Endothelial cell of umbilical vein (primary cell): ENCODE results near the gene ZMAT5. TPM values are rescaled to one million over a fixed set of nuclear protein-coding genes. Genes with fewer than 3 reads are reported as not detected.

Experiments
- BruUV-seq: library from RNA; stranded (reverse); fragments of 400-500 nt; replicated peaks from 2 replicates; lab custom pipeline; 2021; lab: Mats Ljungman, UMichigan
- CTCF ChIA-PET: fragments of 300-600, 350-600 bp; sonication (Branson Sonifier 250); formaldehyde crosslinking; loops from one replicate; lab custom pipeline; 2021; ENCODE audit warnings: antibody characterized with exemption, inconsistent platforms; lab: Charles Lee
- POLR2A ChIA-PET: fragments of 300-600, 350-600 bp; sonication (Branson Sonifier 250); formaldehyde crosslinking; loops from one replicate; lab custom pipeline; 2021; ENCODE audit warnings: antibody characterized with exemption, inconsistent platforms; lab: Charles Lee
- DNase-seq: peaks from one replicate; pipeline ENCODE4 v3.0.0-alpha.2; 2011; ENCODE audit warnings: low read depth, low spot score
- FAIRE-seq: peaks from 2 replicates; lab custom pipeline; 2011; peaks lifted over from hg19 to GRCh38; lab: Jason Lieb, UNC
- H2AFZ ChIP-seq: 2 replicates; pipeline ENCODE4 v1.6.0; 2012; ENCODE audit warnings: low read depth, low read length, control low read depth, inconsistent platforms
- H3K27ac ChIP-seq: 2 replicates; pipeline ENCODE4 v1.5.1; 2011; ENCODE audit warnings: low read depth, mild to moderate bottlenecking, control low read depth, low read length, moderate library complexity; ENCODE audit not compliant: insufficient read depth
- H3K27me3 ChIP-seq, 2 experiments: 2 replicates each; pipeline versions ENCODE4 v1.6.0 to v1.6.1; 2011; ENCODE audit warnings: low read length in 2 of 2, mixed read lengths in 1 of 2; ENCODE audit not compliant: control insufficient read depth in 2 of 2, insufficient read depth in 2 of 2
- H3K36me3 ChIP-seq, 2 experiments: 2 replicates in 1 of 2; 3 replicates in 1 of 2; pipeline ENCODE4 v1.5.1; 2011; ENCODE audit warnings: low read length in 2 of 2, mild to moderate bottlenecking in 1 of 2, moderate library complexity in 1 of 2; ENCODE audit not compliant: control insufficient read depth in 2 of 2, insufficient read depth in 2 of 2; ENCODE audit errors: extremely low read depth in 1 of 2
- H3K4me1 ChIP-seq: 3 replicates; pipeline ENCODE4 v1.5.1; 2011; ENCODE audit warnings: mild to moderate bottlenecking, low read length; ENCODE audit not compliant: control insufficient read depth, insufficient read depth; ENCODE audit errors: extremely low read depth
- H3K4me2 ChIP-seq: 2 replicates; pipeline ENCODE4 v1.6.1; 2011; ENCODE audit warnings: low read length, control low read depth, mixed read lengths; ENCODE audit not compliant: insufficient read depth
- H3K4me3 ChIP-seq, 3 experiments: fragments of 200-600 bp in 1 of 3; sonication (generic), shearing (Covaris generic) in 1 of 3; replicated peaks in 1 of 3; 2 replicates each; pipeline ENCODE4 v1.5.1; 2011 to 2016; ENCODE audit warnings: control low read depth in 3 of 3, low read length in 3 of 3, mild to moderate bottlenecking in 2 of 3, inconsistent platforms in 1 of 3, low read depth in 1 of 3, moderate library complexity in 1 of 3; ENCODE audit not compliant: insufficient read depth in 1 of 3
- H3K79me2 ChIP-seq: 2 replicates; pipeline ENCODE4 v1.6.0; 2012; ENCODE audit warnings: low read length, inconsistent platforms; ENCODE audit not compliant: control insufficient read depth, insufficient read depth
- H3K9ac ChIP-seq: replicated peaks from 2 replicates; pipeline ENCODE3; 2011; ENCODE audit warnings: low read length, control low read depth; ENCODE audit not compliant: insufficient read depth; ENCODE audit errors: extremely low read depth
- H3K9me1 ChIP-seq: replicated peaks from 3 replicates; pipeline ENCODE4 v1.6.0; 2011; ENCODE audit warnings: mild to moderate bottlenecking, low read length; ENCODE audit not compliant: control insufficient read depth, insufficient read depth; ENCODE audit errors: extremely low read depth
- H3K9me3 ChIP-seq: replicated peaks from 2 replicates; pipeline ENCODE4 v1.5.1; 2012; ENCODE audit warnings: low read length, inconsistent platforms; ENCODE audit not compliant: control insufficient read depth, insufficient read depth
- H4K20me1 ChIP-seq: replicated peaks from 2 replicates; pipeline ENCODE3; 2011; ENCODE audit warnings: mild to moderate bottlenecking, low read length; ENCODE audit not compliant: control insufficient read depth, insufficient read depth; ENCODE audit errors: extremely low read depth
- EZH2 ChIP-seq: IDR thresholded peaks from 2 replicates; pipeline ENCODE4 v1.6.1; 2012; ENCODE audit warnings: borderline replicate concordance, low read depth, mild to moderate bottlenecking, moderate library complexity, low read length, inconsistent platforms; ENCODE audit not compliant: severe bottlenecking
- FOS ChIP-seq: IDR thresholded peaks from 2 replicates; pipeline ENCODE4 v1.6.1; 2011; ENCODE audit warnings: mild to moderate bottlenecking, low read length, moderate library complexity, borderline replicate concordance; ENCODE audit not compliant: insufficient read depth
- GATA2 ChIP-seq: IDR thresholded peaks from 2 replicates; pipeline ENCODE4 v1.7.0; 2011; ENCODE audit warnings: low read depth, mild to moderate bottlenecking, moderate library complexity, mixed read lengths, low read length; ENCODE audit not compliant: insufficient read length, insufficient read depth
- JUN ChIP-seq: IDR thresholded peaks from 2 replicates; pipeline ENCODE4 v1.6.1; 2011; ENCODE audit warnings: borderline replicate concordance, low read depth; ENCODE audit not compliant: insufficient read length, insufficient read depth
- MYC ChIP-seq: IDR thresholded peaks from one replicate; pipeline ENCODE4 v1.6.1; 2011; ENCODE audit warnings: mild to moderate bottlenecking, low read depth, low read length
- POLR2A ChIP-seq: IDR thresholded peaks from 2 replicates; pipeline ENCODE4 v1.6.1; 2012; ENCODE audit warnings: low read depth, mild to moderate bottlenecking, control low read depth, low read length
- POLR2AphosphoS5 ChIP-seq: IDR thresholded peaks from 2 replicates; pipeline ENCODE4 v1.6.1; 2012; ENCODE audit warnings: low read depth, mild to moderate bottlenecking, control low read depth, low read length, moderate library complexity; ENCODE audit not compliant: insufficient read depth
- dilution Hi-C: fragments of 300-500 bp; cut with MboI; formaldehyde crosslinking; loops from one replicate; pipeline ENCODE4 v1.15.0; 2019; ENCODE audit warnings: low sequenced_read_pairs; ENCODE audit not compliant: extremely low pct_ligation_motif_present
- intact Hi-C: fragments of 100-400 bp; cut with micrococcal nuclease; formaldehyde crosslinking; loops from one replicate; pipeline ENCODE4 v1.10.0; 2022
- polyA plus RNA-seq, 4 experiments: library from polyadenylated mRNA; depleted of rRNA in 3 of 4; stranded (reverse) in 3 of 4; unstranded in 1 of 4; fragments of >200 nt; gene quantifications; 2 replicates each; pipeline versions ENCODE4 v1.2.1 to v1.2.3, GENCODE V29; 2011 to 2012; ENCODE audit warnings: missing spikeins in 1 of 4
- total RNA-seq: library from RNA; stranded (reverse); gene quantifications from 2 replicates; pipeline ENCODE4 v1.2.3, GENCODE V29; 2021
- TF ChIP-seq, protein P1 (sequence below), 2 donors: IDR thresholded peaks; 1 replicate in 1 of 2; 2 replicates in 1 of 2; pipeline ENCODE4 v1.5.1; 2011; ENCODE audit warnings: low read length in 2 of 2, mild to moderate bottlenecking in 2 of 2, moderate library complexity in 2 of 2, control low read depth in 1 of 2, inconsistent platforms in 1 of 2, low read depth in 1 of 2; ENCODE audit not compliant: insufficient read depth in 1 of 2; ENCODE audit errors: extremely low read depth in 1 of 2
- TF ChIP-seq, protein P2 (sequence below): IDR thresholded peaks from 2 replicates; pipeline ENCODE4 v1.6.1; 2011; ENCODE audit not compliant: insufficient read depth, insufficient read length

Gene ZMAT5
- total and polyA plus RNA-seq, 2 donors (not counting 3 experiments of a cell fraction or from before 2014, with no cell fraction given) = 24.9 to 43.6 TPM

DNA sequence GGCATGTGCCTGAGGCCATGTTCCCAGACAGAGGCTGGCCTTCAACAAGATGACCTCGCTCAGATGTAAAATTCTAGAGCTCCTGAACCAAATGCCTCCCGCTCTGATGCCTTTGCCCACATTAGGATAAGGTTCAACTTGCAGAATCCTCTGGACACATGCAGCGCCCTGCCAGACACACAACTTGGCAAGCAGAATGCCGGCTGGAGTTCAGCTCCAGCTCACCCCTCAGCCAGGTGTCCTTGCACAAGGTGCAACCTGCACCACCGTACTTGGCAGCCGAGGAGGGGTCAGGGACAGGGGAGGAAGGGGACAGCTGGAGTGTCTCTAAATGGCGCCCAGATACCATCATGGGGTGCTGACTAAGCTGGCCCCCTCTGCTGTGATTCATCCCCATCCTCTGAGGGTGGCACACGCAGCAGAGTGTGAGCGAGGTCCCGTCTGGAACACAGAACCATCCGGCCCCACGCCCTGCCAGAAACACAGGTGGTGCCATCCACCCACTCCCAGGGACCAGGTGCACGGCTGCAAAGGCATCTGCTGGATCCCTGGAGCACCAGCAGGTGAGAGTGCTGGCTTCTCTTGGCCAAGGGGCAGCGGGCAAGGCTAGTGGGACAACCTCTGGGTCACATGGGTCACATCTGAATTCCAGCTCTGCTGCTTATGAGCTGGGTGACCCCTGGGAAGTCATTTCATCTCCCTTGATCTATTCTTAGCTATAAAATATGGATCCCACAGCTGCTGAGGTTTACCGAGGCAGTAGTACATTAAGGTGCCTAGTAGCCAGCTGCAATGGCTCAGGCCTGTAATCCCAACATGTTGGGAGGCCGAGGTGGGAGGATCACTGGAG, 12.8 kb downstream of the ZMAT5 start:
- Histone ChIP-seq H3K79me2 (no peaks in the 10 kb centered on the region), H3K9me1 (no peaks in the 10 kb centered on the region), H3K9me3 (no peaks in the 10 kb centered on the region), H3K4me1 (no peaks in the 10 kb centered on the region), H4K20me1 (no peaks in the 10 kb centered on the region), H3K27me3 (no peaks in the 10 kb centered on the region), H3K27ac (no peak overlapping the region), H3K9ac (no peak overlapping the region), H3K36me3 (no peaks in the 10 kb centered on the region), H3K4me2 (no peak overlapping the region), H2AFZ (no peak overlapping the region), H3K4me3 (no peak overlapping the region)
- DNase-seq = no peak
- BruUV-seq = no TSS peak
- dilution Hi-C loops = no loop called here
- FAIRE-seq = no peak
- TF ChIP-seq MYC = no peak
- TF ChIP-seq, protein P1, sequence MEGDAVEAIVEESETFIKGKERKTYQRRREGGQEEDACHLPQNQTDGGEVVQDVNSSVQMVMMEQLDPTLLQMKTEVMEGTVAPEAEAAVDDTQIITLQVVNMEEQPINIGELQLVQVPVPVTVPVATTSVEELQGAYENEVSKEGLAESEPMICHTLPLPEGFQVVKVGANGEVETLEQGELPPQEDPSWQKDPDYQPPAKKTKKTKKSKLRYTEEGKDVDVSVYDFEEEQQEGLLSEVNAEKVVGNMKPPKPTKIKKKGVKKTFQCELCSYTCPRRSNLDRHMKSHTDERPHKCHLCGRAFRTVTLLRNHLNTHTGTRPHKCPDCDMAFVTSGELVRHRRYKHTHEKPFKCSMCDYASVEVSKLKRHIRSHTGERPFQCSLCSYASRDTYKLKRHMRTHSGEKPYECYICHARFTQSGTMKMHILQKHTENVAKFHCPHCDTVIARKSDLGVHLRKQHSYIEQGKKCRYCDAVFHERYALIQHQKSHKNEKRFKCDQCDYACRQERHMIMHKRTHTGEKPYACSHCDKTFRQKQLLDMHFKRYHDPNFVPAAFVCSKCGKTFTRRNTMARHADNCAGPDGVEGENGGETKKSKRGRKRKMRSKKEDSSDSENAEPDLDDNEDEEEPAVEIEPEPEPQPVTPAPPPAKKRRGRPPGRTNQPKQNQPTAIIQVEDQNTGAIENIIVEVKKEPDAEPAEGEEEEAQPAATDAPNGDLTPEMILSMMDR (IDR thresholded peaks at IDR 0.05; ENCODE audit: extremely low read depth in 1 of 2, insufficient read depth in 1 of 2, low read depth in 1 of 2, low read length in 2 of 2) = no peak
- TF ChIP-seq GATA2 = no peak
- no peak for TF ChIP-seq EZH2
- no peak for TF ChIP-seq FOS
- TF ChIP-seq JUN = no peak
- no peak for TF ChIP-seq POLR2AphosphoS5
- TF ChIP-seq, protein P2, sequence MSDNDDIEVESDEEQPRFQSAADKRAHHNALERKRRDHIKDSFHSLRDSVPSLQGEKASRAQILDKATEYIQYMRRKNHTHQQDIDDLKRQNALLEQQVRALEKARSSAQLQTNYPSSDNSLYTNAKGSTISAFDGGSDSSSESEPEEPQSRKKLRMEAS = no peak
- no peak for TF ChIP-seq POLR2A
- ChIA-PET CTCF (interaction anchor here (0.6 to 1.3 kb wide), 2 partner anchors 52 to 118 kb away, joined by 3 read pairs; no protein-coding TSS in a partner anchor), POLR2A (no interaction called here)
- intact Hi-C loops = no loop called here
